Muscle of leg (tissue), 11 donors: Measurements from ENCODE around the gene MTAP. TPM values are rescaled to one million over a fixed set of nuclear protein-coding genes. Genes with fewer than 3 reads are reported as not detected.

Experiments
- DNase-seq: peaks from one replicate; pipeline ENCODE4 v3.0.0; 2013
- H3K27ac ChIP-seq: one replicate; pipeline ENCODE4 v1.5.1; 2013; ENCODE audit warnings: mild to moderate bottlenecking, low read length, control low read depth
- H3K27me3 ChIP-seq: one replicate; pipeline ENCODE4 v1.6.1; 2013; ENCODE audit warnings: low read length; ENCODE audit not compliant: control insufficient read depth, insufficient read depth
- H3K36me3 ChIP-seq: one replicate; pipeline ENCODE4 v1.6.1; 2013; ENCODE audit warnings: low read length; ENCODE audit not compliant: control insufficient read depth, insufficient read depth
- H3K4me1 ChIP-seq: one replicate; pipeline ENCODE4 v1.6.1; 2013; ENCODE audit warnings: low read length; ENCODE audit not compliant: control insufficient read depth, insufficient read depth
- H3K4me3 ChIP-seq: one replicate; pipeline ENCODE4 v1.5.1; 2013; ENCODE audit warnings: low read length, control low read depth
- H3K9me3 ChIP-seq: replicated peaks from 2 replicates; pipeline ENCODE4 v1.6.1; 2013; ENCODE audit warnings: low read depth, low read length; ENCODE audit not compliant: control insufficient read depth
- WGBS: methylation state at CpG from one replicate; pipeline ENCODE4 v1.1.5; 2013; ENCODE audit warnings: missing lambda C conversion rate; ENCODE audit not compliant: insufficient coverage; 5-methylcytosine and 5-hydroxymethylcytosine counted together
- polyA plus RNA-seq, 8 donors: library from polyadenylated mRNA; unstranded; fragments of 120-200 nt; gene quantifications; one replicate each; pipeline versions ENCODE4 v1.2.1 to v1.2.3, GENCODE V29; 2013; ENCODE audit warnings: inconsistent platforms in 1 of 8, low replicate concordance in 1 of 8; ENCODE audit not compliant: insufficient read length in 8 of 8, insufficient read depth in 1 of 8
- total RNA-seq: library from RNA; stranded (reverse); fragments of 120-200 nt; gene quantifications from one replicate; pipeline ENCODE4 v1.2.4, GENCODE V29; 2013

Gene MTAP
- total and polyA plus RNA-seq, 9 donors, result 16.1 to 27.0 (median 23.0) TPM

- peak; percentile 93 for DNase-seq
- 9% methylated on average over 28 of the region's 37 CpGs for WGBS
Measured at GRCh38 chr9:21801683-21802417, 586 bp upstream of the MTAP start.

DNA sequence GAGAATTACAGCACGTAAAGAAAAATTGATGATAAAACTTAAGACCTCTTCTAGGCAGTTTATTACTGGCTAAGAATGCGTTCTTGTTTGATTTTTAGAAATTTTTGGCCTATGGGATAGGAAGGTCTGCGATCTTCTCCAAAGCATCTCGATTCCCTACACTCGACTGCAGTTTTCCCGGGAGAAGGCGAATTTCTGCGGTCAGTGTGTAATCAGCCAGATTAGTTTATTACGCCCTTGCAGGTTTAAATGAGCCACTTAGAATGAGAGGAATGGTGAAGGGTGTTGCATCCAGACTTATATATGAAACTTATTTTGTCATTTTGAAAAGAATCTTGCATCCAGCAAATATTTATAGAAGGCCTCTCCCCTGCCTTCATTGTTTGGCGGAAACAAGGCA is 1.2 kb downstream of the MTAP start:
- peaks cover 4% of the 10 kb centered on the region for H3K36me3 ChIP-seq
- H3K9me3 ChIP-seq, result no peaks in the 10 kb centered on the region
- no peak for DNase-seq
- 0% methylated on average over 3 of the region's 10 CpGs for WGBS
- peaks cover 15% of the 10 kb centered on the region for H3K4me1 ChIP-seq
- H3K27ac ChIP-seq, result peak overlapping the region; percentile 92
- H3K4me3 ChIP-seq, result peak overlapping the region; percentile 81
- no peaks in the 10 kb centered on the region for H3K27me3 ChIP-seq

More at GRCh38 chr9:21801683-21802417, 586 bp upstream of the MTAP start:
- H3K27me3 ChIP-seq, result no peaks in the 10 kb centered on the region
- H3K4me1 ChIP-seq, result peaks cover 15% of the 10 kb centered on the region
- peak overlapping the region; percentile 92 for H3K27ac ChIP-seq
- peak overlapping the region; percentile 81 for H3K4me3 ChIP-seq
- no peaks in the 10 kb centered on the region for H3K36me3 ChIP-seq
- H3K9me3 ChIP-seq, result no peaks in the 10 kb centered on the region

GRCh38 chr9:21804331-21804730 is 1.9 kb downstream of the MTAP start:
- no CpG with 5 or more reads among the region's 2 CpGs for WGBS
- no peaks in the 10 kb centered on the region for H3K9me3 ChIP-seq
- no peak overlapping the region for H3K4me3 ChIP-seq
- no peak overlapping the region for H3K27ac ChIP-seq
- no peak for DNase-seq
- no peaks in the 10 kb centered on the region for H3K27me3 ChIP-seq
- H3K4me1 ChIP-seq, result peaks cover 15% of the 10 kb centered on the region
- H3K36me3 ChIP-seq, result peaks cover 9% of the 10 kb centered on the region

DNA sequence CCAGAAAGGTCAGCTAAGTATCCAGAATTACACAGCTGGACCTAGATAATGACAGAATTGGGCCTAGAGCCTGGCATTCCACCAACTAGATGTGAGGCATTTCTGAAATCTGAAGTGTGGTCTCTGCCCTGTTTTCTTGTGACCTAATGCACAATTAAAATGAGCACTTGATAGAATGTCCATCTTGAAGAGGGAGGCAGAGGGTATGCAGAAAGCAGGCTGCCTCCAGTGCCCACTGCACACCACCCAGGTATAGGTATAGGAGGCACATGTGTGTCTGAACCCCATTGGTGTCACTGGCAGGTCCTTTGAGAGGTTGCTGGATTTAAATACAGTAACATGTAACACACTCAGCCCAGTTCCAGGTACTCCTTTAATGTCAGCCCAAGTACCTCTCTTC is 2.4 kb downstream of the MTAP start:
- DNase-seq, result no peak
- Histone ChIP-seq H3K4me1 (peaks cover 15% of the 10 kb centered on the region), H3K4me3 (no peak overlapping the region), H3K36me3 (peaks cover 11% of the 10 kb centered on the region), H3K27me3 (no peaks in the 10 kb centered on the region), H3K9me3 (no peaks in the 10 kb centered on the region), H3K27ac (no peak overlapping the region)

- Histone ChIP-seq H3K4me1 (peaks cover 12% of the 10 kb centered on the region), H3K9me3 (no peaks in the 10 kb centered on the region), H3K27ac (no peak overlapping the region), H3K27me3 (no peaks in the 10 kb centered on the region), H3K4me3 (no peak overlapping the region), H3K36me3 (peaks cover 25% of the 10 kb centered on the region)
- DNase-seq, result no peak
- 88% methylated on average over 2 of the region's 4 CpGs for WGBS
Measured at GRCh38 chr9:21806644-21807043, 4.2 kb downstream of the MTAP start.

GRCh38 chr9:21810388-21810787 is 8.0 kb downstream of the MTAP start:
- Histone ChIP-seq H3K36me3 (peaks cover 32% of the 10 kb centered on the region), H3K27me3 (no peaks in the 10 kb centered on the region), H3K9me3 (no peaks in the 10 kb centered on the region), H3K4me3 (no peak overlapping the region), H3K4me1 (peaks cover 2% of the 10 kb centered on the region), H3K27ac (no peak overlapping the region)
- no peak for DNase-seq
- WGBS, result no CpG with 5 or more reads among the region's 2 CpGs

DNA sequence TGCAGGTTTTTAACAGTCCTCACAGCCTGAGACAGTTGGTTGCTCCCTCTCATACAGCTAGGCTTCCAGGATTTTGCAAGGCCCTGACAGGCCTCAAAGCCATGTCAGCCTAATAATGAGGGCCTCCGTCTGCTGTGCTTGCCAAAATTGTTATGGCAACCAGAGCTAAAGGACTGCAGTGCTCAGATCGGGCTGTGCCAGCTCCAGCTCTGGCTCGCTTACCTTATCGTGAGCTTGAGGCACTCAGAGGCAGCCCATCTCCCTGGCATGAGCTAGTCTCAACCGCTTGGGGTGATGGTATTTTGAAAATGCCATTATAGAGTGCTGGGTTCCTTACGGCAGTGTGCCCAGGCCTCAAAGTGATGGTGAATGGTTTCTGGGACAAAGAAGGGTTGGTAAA is 8.4 kb downstream of the MTAP start:
- no peaks in the 10 kb centered on the region for H3K27me3 ChIP-seq
- H3K4me3 ChIP-seq, result no peak overlapping the region
- no peak for DNase-seq
- no peaks in the 10 kb centered on the region for H3K9me3 ChIP-seq
- WGBS, result 93% methylated on average over 5 of the region's 6 CpGs
- H3K4me1 ChIP-seq, result peaks cover 2% of the 10 kb centered on the region
- H3K36me3 ChIP-seq, result peaks cover 35% of the 10 kb centered on the region
- no peak overlapping the region for H3K27ac ChIP-seq

DNA sequence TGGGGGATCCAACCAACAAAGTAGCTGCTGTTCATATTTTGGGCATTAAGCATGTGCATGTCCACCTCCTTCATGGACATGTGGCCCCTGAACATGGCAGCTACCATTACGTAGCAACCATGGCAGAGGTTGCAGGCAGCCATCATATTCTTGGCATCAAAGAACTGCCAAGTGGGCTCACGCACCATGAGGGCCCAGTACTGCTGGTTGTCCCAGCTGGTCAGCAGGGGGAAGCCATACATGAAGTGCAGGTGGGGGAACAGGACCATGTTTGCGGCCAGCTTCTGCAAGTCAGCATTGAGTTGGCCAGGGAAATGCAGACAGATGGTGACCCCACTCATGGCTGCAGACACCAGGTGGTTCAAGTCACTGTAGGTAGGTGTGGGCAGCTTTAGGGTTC is 9.5 kb downstream of the MTAP start:
- WGBS, result 100% methylated on average over 3 of the region's 3 CpGs
- Histone ChIP-seq H3K4me3 (no peak overlapping the region), H3K36me3 (peaks cover 38% of the 10 kb centered on the region), H3K27ac (no peak overlapping the region), H3K4me1 (no peaks in the 10 kb centered on the region), H3K27me3 (no peaks in the 10 kb centered on the region), H3K9me3 (no peaks in the 10 kb centered on the region)
- no peak for DNase-seq

DNA sequence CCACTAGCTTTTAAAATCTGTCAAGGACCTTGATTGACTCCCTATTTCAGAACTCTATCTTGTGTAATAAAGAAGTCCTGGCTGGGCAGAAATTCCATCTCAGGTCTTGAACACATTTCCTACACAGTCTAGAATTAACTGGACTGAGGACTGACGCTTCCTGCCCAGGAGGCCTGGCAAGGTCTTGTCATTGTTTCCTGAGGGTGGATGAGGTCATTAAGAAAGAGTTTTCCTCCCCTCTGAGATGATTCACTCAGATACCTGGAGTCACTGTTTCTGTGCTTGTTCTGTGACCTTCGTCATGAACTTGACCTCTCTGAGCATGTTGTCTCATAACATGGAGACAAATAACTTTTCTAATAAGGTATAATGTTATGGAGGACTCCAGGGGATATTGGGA is 10.0 kb downstream of the MTAP start:
- Histone ChIP-seq H3K36me3 (peaks cover 43% of the 10 kb centered on the region), H3K9me3 (no peaks in the 10 kb centered on the region), H3K4me1 (no peaks in the 10 kb centered on the region), H3K27me3 (no peaks in the 10 kb centered on the region), H3K27ac (no peak overlapping the region), H3K4me3 (no peak overlapping the region)
- no CpG with 5 or more reads among the region's 2 CpGs for whole genome bisulfite sequencing
- DNase-seq, result no peak

GRCh38 chr9:21812946-21813568 is 10.6 kb downstream of the MTAP start:
- 71% methylated on average over 5 of the region's 5 CpGs for WGBS
- Histone ChIP-seq H3K27me3 (no peaks in the 10 kb centered on the region), H3K36me3 (peaks cover 46% of the 10 kb centered on the region), H3K4me3 (no peak overlapping the region), H3K9me3 (no peaks in the 10 kb centered on the region), H3K4me1 (no peaks in the 10 kb centered on the region), H3K27ac (no peak overlapping the region)
- DNase-seq, result peak; percentile 39
